ENCODE data around the gene WWOX.

The WWOX gene

GRCh38 chr16:78773291-78773702 lies 673.8 kb downstream of the WWOX start:
- in situ Hi-C loops (cut with MboI; ENCODE audit: low sequenced_read_pairs), result no loop called here

- in situ Hi-C loops (cut with MboI; ENCODE audit: low sequenced_read_pairs), result no loop called here
These were observed 674.3 kb downstream of the WWOX start for GRCh38 chr16:78773706-78774105.

DNA sequence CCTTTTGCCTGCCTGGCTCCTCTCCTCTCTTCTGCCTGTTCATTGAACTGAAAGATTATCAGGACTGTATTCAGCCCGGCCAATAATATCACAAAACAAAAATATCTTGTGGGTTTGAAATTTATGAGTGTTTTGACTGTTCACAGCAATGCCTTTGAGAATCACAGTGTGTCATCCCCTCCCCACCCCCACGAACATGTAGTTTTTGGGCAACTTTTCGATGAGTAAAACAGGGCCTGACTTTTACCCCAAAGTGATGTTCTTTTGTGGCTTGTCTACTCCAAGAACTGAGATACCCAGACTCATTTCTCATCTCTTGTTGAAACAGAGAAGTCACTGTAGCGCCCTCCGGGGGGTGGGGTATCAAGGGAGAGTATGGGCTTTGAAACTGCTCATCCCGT lies 675.7 kb downstream of the WWOX start:
- in situ Hi-C loops (cut with MboI; ENCODE audit: low sequenced_read_pairs), result no loop called here

DNA sequence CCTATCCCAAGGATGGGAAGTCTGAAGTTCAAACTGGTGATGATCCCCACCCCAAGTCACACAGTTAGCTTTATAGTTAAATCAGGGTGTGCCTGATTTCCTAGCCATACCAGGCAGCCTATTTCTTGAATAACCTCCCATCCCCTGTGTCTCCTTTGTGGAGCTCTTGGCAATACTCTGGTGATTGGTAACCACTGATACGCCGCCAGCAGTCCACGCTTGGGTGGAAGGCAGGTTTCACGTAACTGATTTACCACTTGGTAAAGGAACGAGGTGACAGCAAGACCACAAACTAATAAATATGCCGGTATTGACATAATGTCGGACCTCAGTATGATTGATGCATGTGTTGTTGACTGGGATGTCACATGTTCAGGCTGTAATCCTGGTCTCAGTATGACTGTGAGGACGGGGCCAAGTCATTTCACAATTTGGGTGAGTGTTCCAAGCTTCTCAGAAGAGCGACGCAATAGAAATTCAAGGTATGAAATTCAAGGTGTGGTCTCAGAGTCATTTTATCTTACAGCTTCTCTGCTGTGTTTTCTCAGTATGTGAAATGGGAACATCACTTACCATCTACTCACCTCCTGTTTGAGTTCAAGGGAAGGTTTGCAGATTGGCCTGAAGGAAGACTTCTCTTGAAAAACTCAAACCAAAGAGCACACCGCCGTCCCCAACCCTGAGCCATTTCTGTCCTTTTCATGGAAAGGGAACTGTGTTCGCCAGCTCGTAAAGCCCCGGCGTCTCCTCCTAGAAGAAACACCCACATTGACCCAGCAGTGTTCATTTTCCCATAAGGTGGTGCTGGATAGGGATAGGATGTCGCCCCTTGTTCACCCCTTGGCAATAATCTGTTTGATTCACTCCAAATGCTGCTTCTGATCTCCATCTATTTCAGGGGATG lies 678.9 kb downstream of the WWOX start:
- in situ Hi-C loops (cut with MboI; ENCODE audit: low sequenced_read_pairs), result no loop called here

GRCh38 chr16:78780808-78781207 lies 681.4 kb downstream of the WWOX start:
- in situ Hi-C loops (cut with MboI; ENCODE audit: low sequenced_read_pairs), result no loop called here

- in situ Hi-C loops (cut with MboI; ENCODE audit: low sequenced_read_pairs), result no loop called here
These were observed 683.1 kb downstream of the WWOX start for GRCh38 chr16:78782572-78782971.

DNA sequence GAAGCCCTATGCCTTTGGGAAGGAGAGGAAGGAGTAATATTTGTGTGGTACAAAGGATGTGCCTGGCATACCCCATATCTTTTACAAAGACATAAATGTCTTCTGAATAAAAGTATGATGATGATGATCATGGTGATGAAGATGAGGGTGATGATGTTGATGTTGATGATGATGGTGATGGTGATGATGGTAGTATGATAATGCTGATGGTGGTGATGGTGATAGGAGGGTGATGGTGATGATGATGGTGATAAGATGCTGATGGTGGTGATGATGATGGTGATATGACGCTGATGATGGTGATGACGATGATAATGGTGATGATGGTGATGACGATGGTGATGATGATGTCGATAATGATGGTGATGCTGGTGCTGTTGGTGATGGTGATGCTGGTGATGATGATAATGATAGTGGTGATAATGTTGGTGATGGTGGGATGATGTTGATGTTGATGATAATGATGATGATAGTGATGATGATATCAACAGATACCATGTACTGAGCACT lies 684.2 kb downstream of the WWOX start:
- in situ Hi-C loops (cut with MboI; ENCODE audit: low sequenced_read_pairs), result no loop called here

DNA sequence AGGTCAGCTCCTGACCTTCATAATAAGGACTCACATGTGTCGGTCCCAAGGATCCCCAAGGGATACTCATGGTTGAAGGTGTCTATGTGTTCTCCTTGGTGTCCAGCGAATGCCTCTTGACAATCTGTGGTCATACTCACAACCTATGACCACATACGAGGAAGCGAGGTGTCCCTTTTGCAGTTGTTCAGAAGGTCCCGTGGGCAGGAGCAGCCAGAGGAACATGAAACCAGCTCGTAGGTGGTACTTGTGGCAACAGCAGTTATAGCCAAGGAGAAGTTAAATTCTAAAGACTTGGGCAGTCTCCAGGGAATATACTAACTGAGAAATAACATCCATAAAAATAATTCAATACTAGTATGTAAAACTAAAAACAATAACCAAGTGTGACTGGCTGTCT lies 685.3 kb downstream of the WWOX start:
- in situ Hi-C loops (cut with MboI; ENCODE audit: low sequenced_read_pairs), result no loop called here

- in situ Hi-C loops (cut with MboI; ENCODE audit: low sequenced_read_pairs), result no loop called here
These were observed 685.8 kb downstream of the WWOX start for GRCh38 chr16:78785218-78785617.

- in situ Hi-C loops (cut with MboI; ENCODE audit: low sequenced_read_pairs), result no loop called here
These were observed 687.2 kb downstream of the WWOX start for GRCh38 chr16:78786635-78787034.

DNA sequence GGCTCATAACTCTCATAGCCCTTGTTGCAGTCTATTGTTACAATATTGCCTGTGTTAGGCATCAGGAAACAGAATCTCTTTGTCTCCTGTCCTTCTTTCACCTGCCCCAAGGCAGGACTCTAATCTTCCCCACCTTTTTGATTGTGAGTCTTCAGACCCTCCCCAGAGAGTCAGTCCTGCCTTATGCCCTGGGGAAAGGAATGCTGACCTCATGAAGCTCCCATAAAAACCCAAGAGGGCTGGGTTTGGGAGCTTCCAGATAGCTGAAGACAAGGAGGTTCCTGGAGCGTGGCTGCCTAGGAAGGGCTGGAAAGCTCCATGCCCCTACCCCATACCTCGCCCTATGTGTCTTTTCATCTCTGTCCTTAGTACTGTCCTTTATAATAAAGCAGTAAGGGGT lies 688.8 kb downstream of the WWOX start:
- in situ Hi-C loops (cut with MboI; ENCODE audit: low sequenced_read_pairs), result no loop called here

DNA sequence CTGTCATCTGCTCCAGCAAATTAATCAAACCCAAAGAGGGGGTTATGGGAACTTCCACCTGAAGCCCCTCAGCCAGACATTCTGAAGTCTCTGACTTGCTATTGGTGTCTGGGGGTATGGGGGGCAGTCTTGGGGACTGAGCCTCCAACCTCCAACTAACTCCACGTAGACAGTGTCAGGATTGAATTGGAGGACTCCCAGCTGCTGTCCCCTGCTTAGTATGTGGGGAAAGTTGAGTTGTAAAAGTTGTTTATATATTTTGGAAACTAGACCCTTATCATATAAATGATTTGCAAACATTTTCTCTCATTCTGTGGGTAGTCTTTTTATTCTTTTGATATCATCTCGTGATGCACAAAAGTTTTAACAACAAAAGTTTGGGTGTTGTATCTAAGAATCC lies 689.2 kb downstream of the WWOX start:
- in situ Hi-C loops (cut with MboI; ENCODE audit: low sequenced_read_pairs), result no loop called here

DNA sequence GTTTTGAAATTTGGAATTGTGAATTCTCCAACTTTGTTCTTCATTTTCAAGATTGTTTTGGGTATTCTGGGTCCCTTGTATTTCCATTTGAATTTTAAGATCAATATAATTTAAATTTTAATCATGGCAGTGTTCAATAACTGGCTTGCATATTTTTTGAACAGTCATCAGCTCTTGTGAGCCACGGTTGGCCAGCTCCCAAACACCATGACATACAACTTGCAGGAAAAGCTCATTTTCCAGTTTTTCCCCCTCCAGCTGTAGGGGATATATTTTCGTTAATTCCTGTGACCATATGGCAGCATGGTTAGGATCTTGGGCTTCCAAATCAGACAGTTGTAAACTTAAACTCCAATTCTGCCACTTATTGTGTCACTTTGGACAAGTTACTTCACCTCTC lies 690.1 kb downstream of the WWOX start:
- in situ Hi-C loops (cut with MboI; ENCODE audit: low sequenced_read_pairs), result no loop called here

GRCh38 chr16:78791011-78791410 lies 691.6 kb downstream of the WWOX start:
- in situ Hi-C loops (cut with MboI; ENCODE audit: low sequenced_read_pairs), result no loop called here

- in situ Hi-C loops (cut with MboI; ENCODE audit: low sequenced_read_pairs), result no loop called here
These were observed 692.5 kb downstream of the WWOX start for GRCh38 chr16:78791926-78792325.

DNA sequence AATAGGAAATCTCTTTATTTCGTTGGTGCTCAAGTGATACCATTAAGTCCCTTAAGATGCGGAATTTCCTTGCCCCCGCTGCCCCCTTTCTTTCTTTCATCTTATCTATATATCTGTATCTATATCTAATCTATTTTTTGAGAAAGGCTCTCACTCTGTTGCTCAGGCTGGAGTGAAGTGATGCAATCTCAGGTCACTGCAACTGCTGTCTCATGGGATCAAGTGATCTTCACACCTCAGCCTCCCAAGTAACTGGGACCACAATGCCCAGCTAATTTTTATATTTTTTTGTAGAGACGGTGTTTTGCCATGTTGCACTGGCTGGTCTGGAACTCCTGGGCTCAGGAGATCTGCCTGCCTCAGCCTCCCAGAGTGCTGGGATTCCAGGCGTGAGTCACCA lies 693.5 kb downstream of the WWOX start:
- in situ Hi-C loops (cut with MboI; ENCODE audit: low sequenced_read_pairs), result no loop called here

DNA sequence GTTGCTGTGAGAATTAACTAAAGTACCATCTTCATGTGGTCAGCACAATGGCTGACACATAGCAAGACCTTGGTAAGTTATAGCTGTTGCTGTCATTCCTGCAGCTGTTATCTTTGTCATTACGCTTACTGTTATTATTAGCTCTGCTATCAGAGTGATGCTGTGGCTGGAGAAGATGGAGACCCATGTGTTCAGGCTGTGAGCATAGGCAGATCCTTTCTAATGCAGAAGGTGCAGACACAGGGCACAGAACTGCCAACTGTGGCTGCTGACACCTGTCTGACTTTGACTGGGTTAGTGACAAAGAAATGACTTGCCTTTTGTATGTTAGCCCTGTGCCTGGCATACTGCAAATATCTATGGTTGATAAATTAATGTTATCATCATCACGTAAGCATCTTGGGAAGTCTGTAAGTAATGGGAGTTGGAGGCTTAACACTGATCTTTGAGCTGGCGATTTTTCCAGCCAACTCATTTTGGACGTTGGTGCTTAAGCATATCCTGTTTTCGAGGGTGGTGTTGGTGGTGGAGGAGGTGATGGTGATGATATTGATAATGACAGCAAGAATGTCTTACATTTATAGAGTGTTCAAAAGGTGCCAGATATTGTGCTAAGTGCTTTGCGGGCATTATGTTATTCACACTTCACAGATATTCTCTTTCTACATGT lies 695.3 kb downstream of the WWOX start:
- in situ Hi-C loops (cut with MboI; ENCODE audit: low sequenced_read_pairs), result no loop called here

DNA sequence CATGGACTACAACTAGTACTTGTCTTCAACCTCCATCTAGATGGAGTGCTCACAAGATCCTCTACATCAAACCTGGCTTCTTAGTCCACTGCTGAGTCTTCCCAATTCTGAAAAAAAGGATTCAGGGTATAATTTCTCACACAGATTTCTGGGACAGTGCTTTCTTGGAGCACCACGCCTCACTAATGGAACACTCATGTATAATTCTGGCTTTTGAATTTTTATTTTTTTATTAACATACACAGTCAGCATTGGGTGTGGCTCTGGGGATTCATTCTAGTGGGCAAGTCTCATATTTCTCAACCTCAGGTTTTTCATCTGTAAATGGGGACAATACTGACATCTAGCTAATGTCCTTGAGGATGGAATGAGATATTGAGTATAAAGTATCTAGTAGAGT lies 696.0 kb downstream of the WWOX start:
- in situ Hi-C loops (cut with MboI; ENCODE audit: low sequenced_read_pairs), result no loop called here

DNA sequence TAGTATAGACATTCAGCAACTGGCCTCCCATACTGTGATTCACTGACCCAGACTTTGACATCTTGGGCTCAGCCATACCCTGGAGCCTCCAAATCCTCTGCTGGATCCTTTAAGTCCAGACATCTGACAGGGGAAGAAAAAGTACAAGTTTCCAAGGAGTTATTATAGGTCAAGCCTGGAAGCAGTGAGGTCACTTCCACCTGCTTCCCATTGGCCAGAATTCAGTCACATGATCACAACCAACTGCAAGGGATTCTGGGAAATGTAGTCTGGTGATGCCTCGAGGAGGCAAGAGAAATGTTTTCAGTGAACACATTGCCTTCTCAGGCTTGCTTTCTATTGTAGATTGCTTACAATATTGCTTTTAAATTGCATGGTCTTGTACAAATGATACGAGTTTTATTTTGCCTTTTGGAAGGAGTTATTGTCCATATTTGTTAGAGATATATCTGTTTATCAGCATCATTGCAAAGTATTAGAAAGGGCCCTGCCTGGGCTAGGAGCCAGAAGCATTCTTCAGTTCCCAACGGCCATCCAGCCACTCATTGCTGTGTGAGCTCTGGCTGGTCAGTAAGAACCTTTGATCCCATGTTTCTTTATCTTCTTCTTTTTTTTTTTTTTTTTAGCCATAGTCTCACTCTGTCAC lies 696.9 kb downstream of the WWOX start:
- in situ Hi-C loops (cut with MboI; ENCODE audit: low sequenced_read_pairs), result no loop called here

DNA sequence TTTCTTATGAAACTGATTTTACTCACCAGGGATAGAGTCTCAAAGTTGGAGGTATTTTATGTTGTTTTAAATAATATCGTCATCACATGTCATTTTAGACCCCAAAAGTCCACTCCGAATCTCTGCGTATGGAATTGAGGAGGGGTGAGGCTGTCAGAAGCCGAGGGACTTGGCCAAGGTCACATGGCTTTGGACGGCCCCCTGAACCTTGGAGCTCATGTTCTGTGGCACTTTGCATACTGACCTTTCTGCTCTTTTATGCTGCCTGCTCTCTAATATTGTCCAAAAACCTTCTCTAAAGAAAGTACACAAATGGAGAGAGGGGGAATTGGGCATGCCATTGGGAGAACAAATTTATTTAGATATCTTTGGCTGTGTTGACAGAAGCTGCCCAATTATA lies 700.0 kb downstream of the WWOX start:
- in situ Hi-C loops (cut with MboI; ENCODE audit: low sequenced_read_pairs), result no loop called here

GRCh38 chr16:78800523-78800922 lies 701.1 kb downstream of the WWOX start:
- in situ Hi-C loops (cut with MboI; ENCODE audit: low sequenced_read_pairs), result no loop called here

All from HL-60/S4 (cell line).